MM.1S (cell line): ENCODE results near the gene RNGTT.
A peak's percentile ranks its signal among the peaks of the same experiment; 100 is the strongest.

Experiments used
- DNase-seq: peaks from one replicate; pipeline ENCODE4 v3.0.0-alpha.2; 2015
- H2AFZ ChIP-seq: fragments of 300-600 bp; sonication (generic); 2 replicates; pipeline ENCODE4 v1.6.0; 2016; ENCODE audit warnings: antibody characterized with exemption, low read length
- H3F3A ChIP-seq: fragments of 300-600 bp; sonication (generic); 2 replicates; pipeline ENCODE4 v1.6.1; 2016; ENCODE audit warnings: mild to moderate bottlenecking, antibody characterized with exemption, low read length, moderate library complexity, mixed read lengths; ENCODE audit not compliant: insufficient read depth
- H3K27ac ChIP-seq: fragments of 300-600 bp; sonication (generic); 2 replicates; pipeline ENCODE4 v1.5.1; 2016; ENCODE audit warnings: mild to moderate bottlenecking, low read length
- H3K27me3 ChIP-seq: fragments of 300-600 bp; sonication (generic); replicated peaks from 2 replicates; pipeline ENCODE4 v1.6.0; 2016; ENCODE audit warnings: low read length; ENCODE audit not compliant: insufficient read depth
- H3K36me3 ChIP-seq: fragments of 300-600 bp; sonication (generic); replicated peaks from 2 replicates; pipeline ENCODE4 v1.6.1; 2016; ENCODE audit warnings: mild to moderate bottlenecking, low read length, mixed read lengths; ENCODE audit not compliant: insufficient read depth
- H3K4me1 ChIP-seq: fragments of 300-600 bp; sonication (generic); 2 replicates; pipeline ENCODE4 v1.6.1; 2016; ENCODE audit warnings: low read length, mixed read lengths
- H3K4me2 ChIP-seq: fragments of 300-600 bp; sonication (generic); 2 replicates; pipeline ENCODE4 v1.6.0; 2016; ENCODE audit warnings: low read depth, low read length
- H3K4me3 ChIP-seq: fragments of 300-600 bp; sonication (generic); 2 replicates; pipeline ENCODE4 v1.5.1; 2016; ENCODE audit warnings: low read length, mixed read lengths
- H3K79me2 ChIP-seq: fragments of 300-600 bp; sonication (generic); 2 replicates; pipeline ENCODE4 v1.6.1; 2016; ENCODE audit warnings: mixed run types, low read length, mixed read lengths
- H3K9ac ChIP-seq: fragments of 300-600 bp; sonication (generic); 2 replicates; pipeline ENCODE4 v1.6.1; 2016; ENCODE audit warnings: low read length, mixed read lengths
- H3K9me2 ChIP-seq: fragments of 300-600 bp; sonication (generic); replicated peaks from 2 replicates; pipeline ENCODE4 v1.6.1; 2016; ENCODE audit warnings: mild to moderate bottlenecking, low read length, mixed read lengths; ENCODE audit not compliant: insufficient read depth
- H3K9me3 ChIP-seq: fragments of 300-600 bp; sonication (generic); replicated peaks from 2 replicates; pipeline ENCODE4 v1.6.1; 2016; ENCODE audit warnings: mild to moderate bottlenecking, low read length, mixed read lengths; ENCODE audit not compliant: insufficient read depth
- H4K20me1 ChIP-seq: fragments of 300-600 bp; sonication (generic); 2 replicates; pipeline ENCODE4 v1.6.1; 2016; ENCODE audit warnings: mild to moderate bottlenecking, low read length, moderate library complexity, mixed read lengths; ENCODE audit not compliant: insufficient read depth
- EZH2 ChIP-seq: fragments of 300-600 bp; sonication (generic); optimal IDR thresholded peaks from 2 replicates; pipeline ENCODE3; 2017; ENCODE audit warnings: low read depth, mild to moderate bottlenecking, antibody characterized with exemption, low read length, mixed read lengths
- EZH2phosphoT487 ChIP-seq: fragments of 300-600 bp; sonication (generic); IDR thresholded peaks from 2 replicates; pipeline ENCODE4 v1.6.1; 2018; ENCODE audit warnings: antibody characterized with exemption, low read length
- TF ChIP-seq, protein P1 (sequence below): fragments of 300-600 bp; sonication (generic); IDR thresholded peaks from 2 replicates; pipeline ENCODE4 v1.5.1; 2016; ENCODE audit warnings: antibody characterized with exemption, low read length, mixed read lengths

RNGTT gene

DNA sequence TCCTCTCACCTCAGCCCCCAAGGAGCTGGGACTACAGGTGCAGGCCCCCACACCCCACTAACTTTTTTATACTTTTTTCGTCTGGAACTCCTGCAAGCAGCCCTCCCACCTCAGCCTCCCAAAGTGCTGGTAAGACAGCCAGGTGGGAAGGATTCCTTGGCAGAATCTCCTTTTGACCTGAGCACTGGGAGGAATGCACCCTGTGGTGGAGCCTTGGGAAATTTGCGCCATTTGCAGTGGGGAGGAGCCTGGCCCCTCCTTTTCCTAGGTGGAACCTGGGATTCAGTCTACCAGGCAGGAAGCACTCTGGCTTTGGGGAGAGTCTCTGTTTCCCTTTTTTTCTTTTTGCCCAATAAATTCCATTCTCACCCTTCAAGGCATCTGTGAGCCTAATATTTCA is 2.3 kb upstream of the RNGTT start:
- Histone ChIP-seq H3K27ac (no peak overlapping the region), H4K20me1 (no peaks in the 10 kb centered on the region), H3F3A (no peaks in the 10 kb centered on the region), H3K9ac (no peak overlapping the region), H3K4me1 (0 out of 2 replicates have a peak, but pooled peaks cover 5% of the 10 kb centered on the region), H3K4me2 (no peak overlapping the region), H3K9me2 (no peaks in the 10 kb centered on the region), H3K79me2 (peaks cover 27% of the 10 kb centered on the region), H3K4me3 (no peak overlapping the region), H2AFZ (no peak overlapping the region), H3K27me3 (no peaks in the 10 kb centered on the region), H3K36me3 (no peaks in the 10 kb centered on the region), H3K9me3 (no peaks in the 10 kb centered on the region)
- no peak for DNase-seq
- TF ChIP-seq EZH2phosphoT487: no peak

DNA sequence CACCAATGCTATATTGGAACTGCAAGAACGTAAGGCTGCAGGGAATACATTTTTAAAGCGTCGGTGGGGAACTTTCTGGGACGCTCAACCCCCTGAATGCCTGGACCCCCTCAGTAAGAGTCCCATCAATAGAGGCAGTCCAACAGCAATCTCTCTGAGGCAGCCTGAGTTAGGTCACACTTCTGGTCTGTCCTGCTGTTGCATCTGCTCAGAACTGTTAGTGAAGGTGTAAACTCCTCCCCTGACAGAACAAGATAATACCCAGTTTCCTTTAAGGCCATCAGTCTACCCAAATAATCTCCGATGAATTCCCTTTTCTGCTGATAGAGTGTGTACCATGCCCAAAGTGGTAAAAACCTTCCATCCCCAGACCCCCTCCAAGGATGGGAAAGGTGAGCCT is 1.1 kb upstream of the RNGTT start:
- peak overlapping the region; percentile 97; the same call in 1 of the 2 replicates for H2AFZ ChIP-seq
- H3K4me3 ChIP-seq: peak overlapping the region; percentile 98; the same call in 1 of the 2 replicates
- TF ChIP-seq EZH2phosphoT487: no peak
- no peak for TF ChIP-seq EZH2
- no peaks in the 10 kb centered on the region for H3F3A ChIP-seq
- 0 out of 2 replicates have a peak, but pooled peaks cover 5% of the 10 kb centered on the region for H3K4me1 ChIP-seq
- H3K9ac ChIP-seq: no peak overlapping the region
- H3K27ac ChIP-seq: no peak overlapping the region
- H3K9me2 ChIP-seq: no peaks in the 10 kb centered on the region
- no peak for DNase-seq
- H3K9me3 ChIP-seq: no peaks in the 10 kb centered on the region
- H3K4me2 ChIP-seq: peak overlapping the region; percentile 98
- peaks cover 39% of the 10 kb centered on the region for H3K79me2 ChIP-seq
- no peaks in the 10 kb centered on the region for H3K27me3 ChIP-seq
- no peaks in the 10 kb centered on the region for H3K36me3 ChIP-seq
- H4K20me1 ChIP-seq: no peaks in the 10 kb centered on the region

DNA sequence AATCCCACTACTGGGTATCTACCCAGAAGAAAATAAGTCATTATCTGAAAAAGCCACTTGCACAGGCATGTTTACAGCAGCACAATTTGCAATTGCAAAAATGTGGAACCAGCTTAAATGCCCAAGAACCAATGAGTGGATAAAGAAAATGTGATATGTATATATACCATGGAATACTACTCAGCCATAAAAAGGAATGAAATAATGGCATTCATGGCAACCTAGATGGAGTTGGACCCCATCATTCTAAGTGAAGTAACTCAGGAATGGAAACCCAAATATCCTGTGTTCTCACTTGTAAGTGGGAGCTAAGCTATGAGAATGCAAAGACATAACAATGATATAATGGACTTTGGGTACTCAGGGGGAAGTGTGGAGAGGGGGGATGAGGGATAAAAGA is 4.6 kb downstream of the RNGTT start:
- H3K79me2 ChIP-seq: peaks cover 95% of the 10 kb centered on the region

DNA sequence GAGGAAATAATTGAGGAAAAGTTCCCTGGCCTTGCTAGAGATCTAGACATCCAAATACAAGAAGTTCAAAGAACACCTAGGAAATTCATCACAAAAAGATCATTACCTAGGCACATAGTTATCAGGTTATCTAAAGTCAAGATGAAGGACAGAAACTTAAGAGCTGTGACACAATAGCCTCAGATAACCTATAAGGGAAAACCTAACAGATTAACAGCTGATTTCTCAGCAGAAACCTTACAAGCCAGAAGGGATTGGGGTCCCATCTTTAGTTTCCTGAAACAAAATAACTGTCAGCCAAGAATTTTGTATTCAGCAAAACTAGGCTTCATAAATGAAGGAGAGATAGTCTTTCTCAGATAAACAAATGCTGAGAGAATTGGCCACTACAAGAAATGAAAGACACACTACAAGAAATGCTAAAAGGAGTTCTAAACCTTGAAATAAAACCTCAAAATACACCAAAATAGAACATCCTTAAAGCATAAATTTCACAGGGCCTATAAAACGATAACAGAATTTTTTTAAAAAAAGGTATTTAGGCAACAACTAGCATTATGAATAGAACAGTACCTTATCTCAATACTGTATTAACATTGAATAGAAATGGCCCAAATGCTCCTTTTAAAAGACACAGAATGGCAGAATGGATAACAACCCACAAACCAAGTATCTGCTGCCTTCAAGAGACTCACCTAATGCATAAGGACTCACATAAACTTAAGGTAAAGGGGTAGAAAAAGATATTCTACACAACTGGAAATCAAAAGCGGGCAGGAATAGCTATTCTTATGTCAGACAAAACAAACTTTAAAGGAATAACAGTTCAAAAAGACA is 9.7 kb downstream of the RNGTT start:
- H3K4me3 ChIP-seq: no peak overlapping the region
- no peaks in the 10 kb centered on the region for H3K9me2 ChIP-seq
- no peak overlapping the region for H3K27ac ChIP-seq
- H3K4me1 ChIP-seq: no peaks in the 10 kb centered on the region
- H4K20me1 ChIP-seq: no peaks in the 10 kb centered on the region
- H3K9ac ChIP-seq: no peak overlapping the region
- H3K36me3 ChIP-seq: no peaks in the 10 kb centered on the region
- H3K9me3 ChIP-seq: no peaks in the 10 kb centered on the region; the same call in 1 of the 2 replicates
- no peaks in the 10 kb centered on the region for H3K27me3 ChIP-seq
- H2AFZ ChIP-seq: no peak overlapping the region
- TF ChIP-seq, protein P1, sequence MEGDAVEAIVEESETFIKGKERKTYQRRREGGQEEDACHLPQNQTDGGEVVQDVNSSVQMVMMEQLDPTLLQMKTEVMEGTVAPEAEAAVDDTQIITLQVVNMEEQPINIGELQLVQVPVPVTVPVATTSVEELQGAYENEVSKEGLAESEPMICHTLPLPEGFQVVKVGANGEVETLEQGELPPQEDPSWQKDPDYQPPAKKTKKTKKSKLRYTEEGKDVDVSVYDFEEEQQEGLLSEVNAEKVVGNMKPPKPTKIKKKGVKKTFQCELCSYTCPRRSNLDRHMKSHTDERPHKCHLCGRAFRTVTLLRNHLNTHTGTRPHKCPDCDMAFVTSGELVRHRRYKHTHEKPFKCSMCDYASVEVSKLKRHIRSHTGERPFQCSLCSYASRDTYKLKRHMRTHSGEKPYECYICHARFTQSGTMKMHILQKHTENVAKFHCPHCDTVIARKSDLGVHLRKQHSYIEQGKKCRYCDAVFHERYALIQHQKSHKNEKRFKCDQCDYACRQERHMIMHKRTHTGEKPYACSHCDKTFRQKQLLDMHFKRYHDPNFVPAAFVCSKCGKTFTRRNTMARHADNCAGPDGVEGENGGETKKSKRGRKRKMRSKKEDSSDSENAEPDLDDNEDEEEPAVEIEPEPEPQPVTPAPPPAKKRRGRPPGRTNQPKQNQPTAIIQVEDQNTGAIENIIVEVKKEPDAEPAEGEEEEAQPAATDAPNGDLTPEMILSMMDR: no peak
- TF ChIP-seq EZH2phosphoT487 (no peak), EZH2 (no peak)
- H3K79me2 ChIP-seq: peaks cover 95% of the 10 kb centered on the region
- no peak for DNase-seq
- no peak overlapping the region for H3K4me2 ChIP-seq
- no peaks in the 10 kb centered on the region for H3F3A ChIP-seq

More for the DNA sequence above, 4.6 kb downstream of the RNGTT start:
- no peaks in the 10 kb centered on the region for H3K4me1 ChIP-seq
- H3K9ac ChIP-seq: no peak overlapping the region
- DNase-seq: no peak
- no peaks in the 10 kb centered on the region for H3K27me3 ChIP-seq
- H2AFZ ChIP-seq: no peak overlapping the region
- no peaks in the 10 kb centered on the region; the same call in 1 of the 2 replicates for H3K9me3 ChIP-seq
- H3K9me2 ChIP-seq: no peaks in the 10 kb centered on the region
- no peak overlapping the region for H3K4me3 ChIP-seq
- TF ChIP-seq EZH2 (no peak), EZH2phosphoT487 (no peak)
- TF ChIP-seq, protein P1: no peak
- H3K36me3 ChIP-seq: no peaks in the 10 kb centered on the region
- no peaks in the 10 kb centered on the region for H4K20me1 ChIP-seq
- no peak overlapping the region for H3K4me2 ChIP-seq
- H3K27ac ChIP-seq: no peak overlapping the region
- no peaks in the 10 kb centered on the region for H3F3A ChIP-seq
